GM12878 (cell line): ENCODE measurements around the gene GNB5.
"Not testable (repeated sequence)": the region's sequence is repeated elsewhere in the genome, so short reads cannot be mapped to it uniquely, and the experiment has no call there.

Experiments used
- EP300 ChIP-seq, 2 experiments: fragments of 150-350 bp in 1 of 2; IDR thresholded peaks; 2 replicates each; pipeline ENCODE4 v1.6.1; 2011 to 2012; ENCODE audit warnings: low read depth in 2 of 2, low read length in 2 of 2, borderline replicate concordance in 1 of 2, improper control_type of control experiment in 1 of 2, inconsistent platforms in 1 of 2; ENCODE audit not compliant: control insufficient read depth in 1 of 2
- EZH2 ChIP-seq: IDR thresholded peaks from 2 replicates; pipeline ENCODE4 v1.6.1; 2012; ENCODE audit warnings: low read depth, mild to moderate bottlenecking, control low read depth, inconsistent platforms, low read length, borderline replicate concordance; ENCODE audit not compliant: control insufficient read depth
- POLR2A ChIP-seq: IDR thresholded peaks from 2 replicates; pipeline ENCODE4 v1.6.1; 2011; ENCODE audit warnings: low read depth, mild to moderate bottlenecking, low read length
- SMAD1 ChIP-seq: fragments of 450-650 bp; IDR thresholded peaks from 2 replicates; pipeline ENCODE4 v1.6.1; 2018; ENCODE audit warnings: mild to moderate bottlenecking, low read depth; ENCODE audit not compliant: partially characterized antibody
- ZNF24 ChIP-seq: fragments of 450-650 bp; IDR thresholded peaks from 2 replicates; pipeline ENCODE4 v1.6.1; 2017; ENCODE audit warnings: antibody characterized with exemption, mild to moderate bottlenecking
- TF ChIP-seq, protein P1 (sequence below), 3 experiments: IDR thresholded peaks in 2 of 3; conservative IDR thresholded peaks in 1 of 3; 2 replicates each; pipeline ENCODE4 v1.5.1; 2011; ENCODE audit warnings: low read depth in 3 of 3, low read length in 3 of 3, mild to moderate bottlenecking in 3 of 3, control low read depth in 2 of 3, moderate library complexity in 2 of 3, inconsistent platforms in 1 of 3, mixed read lengths in 1 of 3; ENCODE audit not compliant: control insufficient read depth in 2 of 3, insufficient read depth in 1 of 3; ENCODE audit errors: extremely low read depth in 1 of 3
- TF ChIP-seq, protein P2 (sequence below): IDR thresholded peaks from 2 replicates; pipeline ENCODE4 v1.6.1; 2012; ENCODE audit warnings: low read depth, low read length, improper control_type of control experiment

DNA sequence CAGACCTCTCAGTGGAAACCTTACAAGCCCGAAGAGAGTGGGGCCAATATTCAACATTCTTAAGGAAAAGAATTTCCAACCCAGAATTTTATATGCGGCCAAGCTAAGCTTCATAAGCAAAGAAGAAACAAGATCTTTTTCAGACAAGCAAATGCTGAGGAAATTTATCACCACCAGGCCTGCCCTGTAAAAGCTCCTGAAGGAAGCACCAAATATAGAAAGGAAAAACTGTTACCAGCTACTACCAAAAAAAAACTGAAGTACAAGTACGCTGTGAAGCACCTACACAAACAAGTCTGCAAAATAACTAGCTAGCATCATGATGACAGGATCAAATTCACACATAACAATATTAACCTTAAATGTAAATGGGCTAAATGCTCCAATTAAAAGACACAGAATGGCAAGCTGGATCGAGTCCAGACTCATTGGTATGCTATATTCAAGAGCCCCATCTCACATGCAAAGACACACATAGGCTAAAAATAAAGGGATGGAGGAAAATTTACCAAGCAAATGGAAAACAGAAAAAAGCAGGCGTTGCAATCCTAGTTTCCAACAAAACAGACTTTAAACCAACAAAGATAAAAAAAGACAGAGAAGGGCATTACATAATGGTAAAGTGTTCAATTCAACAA lies 25.6 kb downstream of the GNB5 start:
- TF ChIP-seq EZH2; EP300 (IDR thresholded peaks at IDR 0.05; ENCODE audit: borderline replicate concordance in 1 of 2, control insufficient read depth in 1 of 2, low read depth in 2 of 2, low read length in 2 of 2); ZNF24; POLR2A; SMAD1: not testable (repeated sequence)
- TF ChIP-seq, protein P1, sequence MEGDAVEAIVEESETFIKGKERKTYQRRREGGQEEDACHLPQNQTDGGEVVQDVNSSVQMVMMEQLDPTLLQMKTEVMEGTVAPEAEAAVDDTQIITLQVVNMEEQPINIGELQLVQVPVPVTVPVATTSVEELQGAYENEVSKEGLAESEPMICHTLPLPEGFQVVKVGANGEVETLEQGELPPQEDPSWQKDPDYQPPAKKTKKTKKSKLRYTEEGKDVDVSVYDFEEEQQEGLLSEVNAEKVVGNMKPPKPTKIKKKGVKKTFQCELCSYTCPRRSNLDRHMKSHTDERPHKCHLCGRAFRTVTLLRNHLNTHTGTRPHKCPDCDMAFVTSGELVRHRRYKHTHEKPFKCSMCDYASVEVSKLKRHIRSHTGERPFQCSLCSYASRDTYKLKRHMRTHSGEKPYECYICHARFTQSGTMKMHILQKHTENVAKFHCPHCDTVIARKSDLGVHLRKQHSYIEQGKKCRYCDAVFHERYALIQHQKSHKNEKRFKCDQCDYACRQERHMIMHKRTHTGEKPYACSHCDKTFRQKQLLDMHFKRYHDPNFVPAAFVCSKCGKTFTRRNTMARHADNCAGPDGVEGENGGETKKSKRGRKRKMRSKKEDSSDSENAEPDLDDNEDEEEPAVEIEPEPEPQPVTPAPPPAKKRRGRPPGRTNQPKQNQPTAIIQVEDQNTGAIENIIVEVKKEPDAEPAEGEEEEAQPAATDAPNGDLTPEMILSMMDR (IDR thresholded peaks at IDR 0.05 in 2 of 3, conservative IDR thresholded peaks at IDR 0.05 in 1 of 3; ENCODE audit: control insufficient read depth in 2 of 3, extremely low read depth in 1 of 3, insufficient read depth in 1 of 3, low read depth in 3 of 3, low read length in 3 of 3), result not testable (repeated sequence)
- TF ChIP-seq, protein P2, sequence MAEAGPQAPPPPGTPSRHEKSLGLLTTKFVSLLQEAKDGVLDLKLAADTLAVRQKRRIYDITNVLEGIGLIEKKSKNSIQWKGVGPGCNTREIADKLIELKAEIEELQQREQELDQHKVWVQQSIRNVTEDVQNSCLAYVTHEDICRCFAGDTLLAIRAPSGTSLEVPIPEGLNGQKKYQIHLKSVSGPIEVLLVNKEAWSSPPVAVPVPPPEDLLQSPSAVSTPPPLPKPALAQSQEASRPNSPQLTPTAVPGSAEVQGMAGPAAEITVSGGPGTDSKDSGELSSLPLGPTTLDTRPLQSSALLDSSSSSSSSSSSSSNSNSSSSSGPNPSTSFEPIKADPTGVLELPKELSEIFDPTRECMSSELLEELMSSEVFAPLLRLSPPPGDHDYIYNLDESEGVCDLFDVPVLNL, result not testable (repeated sequence)
